Loucy (cell line): ENCODE measurements around the gene GATA5.

Experiments used
- H2AFZ ChIP-seq: fragments of 200-600 bp; sonication (generic); 2 replicates; pipeline ENCODE4 v1.6.0; 2016; ENCODE audit warnings: antibody characterized with exemption, mild to moderate bottlenecking, low read length, moderate library complexity
- H3F3A ChIP-seq: fragments of 200-600 bp; 2 replicates; pipeline ENCODE4 v1.6.0; 2016; ENCODE audit warnings: antibody characterized with exemption, low read depth, mild to moderate bottlenecking
- H3K27me3 ChIP-seq: fragments of 200-600 bp; sonication (generic); 2 replicates; pipeline ENCODE4 v1.6.1; 2014; ENCODE audit warnings: low read length, mild to moderate bottlenecking; ENCODE audit not compliant: insufficient read depth, poor library complexity, severe bottlenecking
- H3K36me3 ChIP-seq: fragments of 200-600 bp; sonication (generic); 2 replicates; pipeline ENCODE4 v1.6.1; 2016; ENCODE audit warnings: low read length; ENCODE audit not compliant: insufficient read depth
- H3K4me1 ChIP-seq: fragments of 200-600 bp; sonication (generic); 2 replicates; pipeline ENCODE4 v1.5.1; 2014; ENCODE audit warnings: low read length, mild to moderate bottlenecking; ENCODE audit not compliant: insufficient read depth, poor library complexity, severe bottlenecking
- H3K4me2 ChIP-seq: fragments of 200-600 bp; sonication (generic); 2 replicates; pipeline ENCODE4 v1.6.0; 2014; ENCODE audit warnings: antibody characterized with exemption, low read length, low read depth, mild to moderate bottlenecking; ENCODE audit not compliant: poor library complexity, severe bottlenecking
- H3K4me3 ChIP-seq: fragments of 200-600 bp; sonication (generic); 2 replicates; pipeline ENCODE4 v1.5.1; 2014; ENCODE audit warnings: low read length, mild to moderate bottlenecking, mixed read lengths; ENCODE audit not compliant: poor library complexity, severe bottlenecking
- H3K79me2 ChIP-seq: fragments of 200-600 bp; sonication (generic); 2 replicates; pipeline ENCODE4 v1.6.1; 2014; ENCODE audit warnings: low read length; ENCODE audit not compliant: insufficient read depth
- H3K9ac ChIP-seq: fragments of 200-600 bp; sonication (generic); 2 replicates; pipeline ENCODE4 v1.6.0; 2014; ENCODE audit warnings: mild to moderate bottlenecking, low read depth, low read length, moderate library complexity; ENCODE audit not compliant: poor library complexity, severe bottlenecking
- H3K9me2 ChIP-seq: fragments of 200-600 bp; sonication (generic); replicated peaks from 2 replicates; pipeline ENCODE4 v1.6.1; 2016; ENCODE audit warnings: low read depth, low read length, mixed read lengths
- H3K9me3 ChIP-seq: fragments of 200-600 bp; sonication (generic); 2 replicates; pipeline ENCODE4 v1.6.1; 2014; ENCODE audit warnings: mild to moderate bottlenecking, antibody characterized with exemption, low read length, low read depth; ENCODE audit not compliant: insufficient read depth
- H4K20me1 ChIP-seq: fragments of 200-600 bp; sonication (generic); 2 replicates; pipeline ENCODE4 v1.6.0; 2014; ENCODE audit warnings: antibody characterized with exemption, low read length, mild to moderate bottlenecking; ENCODE audit not compliant: insufficient read depth, poor library complexity, severe bottlenecking
- CTCF ChIP-seq: fragments of 200-600 bp; sonication (generic); conservative IDR thresholded peaks from 2 replicates; pipeline ENCODE4 v1.5.1; 2014; ENCODE audit warnings: mild to moderate bottlenecking, antibody characterized with exemption, low read length
- EZH2phosphoT487 ChIP-seq: fragments of 200-600 bp; IDR thresholded peaks from 2 replicates; pipeline ENCODE4 v1.6.1; 2018; ENCODE audit warnings: antibody characterized with exemption, mild to moderate bottlenecking, moderate library complexity, borderline replicate concordance

Gene GATA5

GRCh38 chr20:62485062-62485700 lies 9.4 kb upstream of the GATA5 start:
- Histone ChIP-seq H2AFZ (no peak overlapping the region), H4K20me1 (no peaks in the 10 kb centered on the region), H3K4me1 (peaks cover 5% of the 10 kb centered on the region), H3K36me3 (no peaks in the 10 kb centered on the region), H3K79me2 (no peaks in the 10 kb centered on the region), H3K9ac (no peak overlapping the region), H3K27me3 (no peaks in the 10 kb centered on the region), H3K9me2 (no peaks in the 10 kb centered on the region), H3K9me3 (no peaks in the 10 kb centered on the region), H3F3A (no peaks in the 10 kb centered on the region), H3K4me3 (no peak overlapping the region), H3K4me2 (no peak overlapping the region)
- TF ChIP-seq EZH2phosphoT487: no peak
- no peak for TF ChIP-seq CTCF

- Histone ChIP-seq H3K36me3 (no peaks in the 10 kb centered on the region), H3K79me2 (no peaks in the 10 kb centered on the region), H3F3A (no peaks in the 10 kb centered on the region), H3K9me2 (no peaks in the 10 kb centered on the region), H3K4me3 (no peak overlapping the region), H3K9me3 (no peaks in the 10 kb centered on the region), H2AFZ (no peak overlapping the region), H3K4me1 (peaks cover 9% of the 10 kb centered on the region), H3K9ac (no peak overlapping the region), H4K20me1 (no peaks in the 10 kb centered on the region), H3K4me2 (no peak overlapping the region), H3K27me3 (no peaks in the 10 kb centered on the region)
- TF ChIP-seq CTCF: no peak
- no peak for TF ChIP-seq EZH2phosphoT487
Observed at GRCh38 chr20:62484478-62484877, 8.7 kb upstream of the GATA5 start.

DNA sequence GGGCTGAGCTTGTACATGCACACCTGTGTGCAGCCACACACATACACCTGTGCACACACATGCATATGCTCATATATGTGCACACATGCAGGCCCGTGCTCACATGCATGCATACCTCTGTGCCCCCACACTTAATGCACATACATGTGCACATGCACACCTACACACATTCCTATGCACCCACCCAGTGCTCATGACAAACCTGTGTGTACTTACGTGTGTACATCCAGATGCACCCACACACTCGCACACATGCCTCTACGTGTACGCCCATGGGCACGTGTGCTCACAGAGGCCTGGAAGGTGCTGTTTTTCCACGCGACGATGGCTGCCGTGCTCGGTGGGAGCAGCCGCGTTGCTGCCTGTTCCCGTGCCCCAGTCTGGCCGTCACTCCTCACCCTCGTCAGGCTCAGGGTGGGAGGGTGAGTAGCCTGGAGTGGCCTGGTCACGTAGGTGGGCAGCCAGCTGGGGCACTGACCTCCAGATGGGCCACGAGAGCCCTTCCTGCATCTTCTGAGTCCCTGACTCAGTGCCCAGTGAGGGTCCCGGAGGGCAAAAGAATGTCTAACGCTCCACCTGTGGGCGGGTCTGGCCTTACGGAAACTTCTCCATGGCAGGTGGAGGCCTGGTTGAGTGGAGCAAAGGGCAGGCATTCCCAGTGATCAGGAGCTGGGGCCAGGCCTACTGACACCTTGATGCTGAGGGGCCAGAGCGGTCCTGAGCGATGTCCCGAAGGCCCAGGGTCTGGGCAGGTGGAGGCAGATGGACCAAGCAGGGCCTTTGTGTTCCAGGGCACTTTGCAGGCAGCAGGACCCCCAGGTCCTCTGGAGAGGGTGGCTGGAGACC lies 8.0 kb upstream of the GATA5 start:
- Histone ChIP-seq H3K79me2 (no peaks in the 10 kb centered on the region), H3F3A (no peaks in the 10 kb centered on the region), H2AFZ (no peak overlapping the region), H3K9ac (no peak overlapping the region), H3K9me2 (no peaks in the 10 kb centered on the region), H4K20me1 (no peaks in the 10 kb centered on the region), H3K27me3 (no peaks in the 10 kb centered on the region), H3K4me1 (peaks cover 12% of the 10 kb centered on the region), H3K36me3 (no peaks in the 10 kb centered on the region), H3K4me2 (no peak overlapping the region), H3K9me3 (no peaks in the 10 kb centered on the region), H3K4me3 (no peak overlapping the region)
- TF ChIP-seq EZH2phosphoT487 (no peak), CTCF (no peak)
